ENCODE data around the gene ZSWIM8.
"Not testable (repeated sequence)": the region's sequence is repeated elsewhere in the genome, so short reads cannot be mapped to it uniquely, and the experiment has no call there.

Gene ZSWIM8, protein sequence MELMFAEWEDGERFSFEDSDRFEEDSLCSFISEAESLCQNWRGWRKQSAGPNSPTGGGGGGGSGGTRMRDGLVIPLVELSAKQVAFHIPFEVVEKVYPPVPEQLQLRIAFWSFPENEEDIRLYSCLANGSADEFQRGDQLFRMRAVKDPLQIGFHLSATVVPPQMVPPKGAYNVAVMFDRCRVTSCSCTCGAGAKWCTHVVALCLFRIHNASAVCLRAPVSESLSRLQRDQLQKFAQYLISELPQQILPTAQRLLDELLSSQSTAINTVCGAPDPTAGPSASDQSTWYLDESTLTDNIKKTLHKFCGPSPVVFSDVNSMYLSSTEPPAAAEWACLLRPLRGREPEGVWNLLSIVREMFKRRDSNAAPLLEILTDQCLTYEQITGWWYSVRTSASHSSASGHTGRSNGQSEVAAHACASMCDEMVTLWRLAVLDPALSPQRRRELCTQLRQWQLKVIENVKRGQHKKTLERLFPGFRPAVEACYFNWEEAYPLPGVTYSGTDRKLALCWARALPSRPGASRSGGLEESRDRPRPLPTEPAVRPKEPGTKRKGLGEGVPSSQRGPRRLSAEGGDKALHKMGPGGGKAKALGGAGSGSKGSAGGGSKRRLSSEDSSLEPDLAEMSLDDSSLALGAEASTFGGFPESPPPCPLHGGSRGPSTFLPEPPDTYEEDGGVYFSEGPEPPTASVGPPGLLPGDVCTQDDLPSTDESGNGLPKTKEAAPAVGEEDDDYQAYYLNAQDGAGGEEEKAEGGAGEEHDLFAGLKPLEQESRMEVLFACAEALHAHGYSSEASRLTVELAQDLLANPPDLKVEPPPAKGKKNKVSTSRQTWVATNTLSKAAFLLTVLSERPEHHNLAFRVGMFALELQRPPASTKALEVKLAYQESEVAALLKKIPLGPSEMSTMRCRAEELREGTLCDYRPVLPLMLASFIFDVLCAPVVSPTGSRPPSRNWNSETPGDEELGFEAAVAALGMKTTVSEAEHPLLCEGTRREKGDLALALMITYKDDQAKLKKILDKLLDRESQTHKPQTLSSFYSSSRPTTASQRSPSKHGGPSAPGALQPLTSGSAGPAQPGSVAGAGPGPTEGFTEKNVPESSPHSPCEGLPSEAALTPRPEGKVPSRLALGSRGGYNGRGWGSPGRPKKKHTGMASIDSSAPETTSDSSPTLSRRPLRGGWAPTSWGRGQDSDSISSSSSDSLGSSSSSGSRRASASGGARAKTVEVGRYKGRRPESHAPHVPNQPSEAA (N-terminal part only)

GRCh38 chr10:73785211-73785720 lies at the start of gene ZSWIM8:
Gene ZSWIM8, plus strand, starts transcription at chr10:73785606. Its CDS starts 273 bp downstream, at chr10:73785879.
- TF ChIP-seq, protein P1, sequence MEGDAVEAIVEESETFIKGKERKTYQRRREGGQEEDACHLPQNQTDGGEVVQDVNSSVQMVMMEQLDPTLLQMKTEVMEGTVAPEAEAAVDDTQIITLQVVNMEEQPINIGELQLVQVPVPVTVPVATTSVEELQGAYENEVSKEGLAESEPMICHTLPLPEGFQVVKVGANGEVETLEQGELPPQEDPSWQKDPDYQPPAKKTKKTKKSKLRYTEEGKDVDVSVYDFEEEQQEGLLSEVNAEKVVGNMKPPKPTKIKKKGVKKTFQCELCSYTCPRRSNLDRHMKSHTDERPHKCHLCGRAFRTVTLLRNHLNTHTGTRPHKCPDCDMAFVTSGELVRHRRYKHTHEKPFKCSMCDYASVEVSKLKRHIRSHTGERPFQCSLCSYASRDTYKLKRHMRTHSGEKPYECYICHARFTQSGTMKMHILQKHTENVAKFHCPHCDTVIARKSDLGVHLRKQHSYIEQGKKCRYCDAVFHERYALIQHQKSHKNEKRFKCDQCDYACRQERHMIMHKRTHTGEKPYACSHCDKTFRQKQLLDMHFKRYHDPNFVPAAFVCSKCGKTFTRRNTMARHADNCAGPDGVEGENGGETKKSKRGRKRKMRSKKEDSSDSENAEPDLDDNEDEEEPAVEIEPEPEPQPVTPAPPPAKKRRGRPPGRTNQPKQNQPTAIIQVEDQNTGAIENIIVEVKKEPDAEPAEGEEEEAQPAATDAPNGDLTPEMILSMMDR (IDR thresholded peaks at IDR 0.05; ENCODE audit: borderline replicate concordance, control extremely low read depth, extremely low read depth, insufficient read depth, missing control alignments): no peak
- in situ Hi-C loops (cut with MboI; ENCODE audit: low sequenced_read_pairs, unreplicated experiment): no loop called here
- peak; percentile 93 for DNase-seq (ENCODE audit: low spot score)

DNA sequence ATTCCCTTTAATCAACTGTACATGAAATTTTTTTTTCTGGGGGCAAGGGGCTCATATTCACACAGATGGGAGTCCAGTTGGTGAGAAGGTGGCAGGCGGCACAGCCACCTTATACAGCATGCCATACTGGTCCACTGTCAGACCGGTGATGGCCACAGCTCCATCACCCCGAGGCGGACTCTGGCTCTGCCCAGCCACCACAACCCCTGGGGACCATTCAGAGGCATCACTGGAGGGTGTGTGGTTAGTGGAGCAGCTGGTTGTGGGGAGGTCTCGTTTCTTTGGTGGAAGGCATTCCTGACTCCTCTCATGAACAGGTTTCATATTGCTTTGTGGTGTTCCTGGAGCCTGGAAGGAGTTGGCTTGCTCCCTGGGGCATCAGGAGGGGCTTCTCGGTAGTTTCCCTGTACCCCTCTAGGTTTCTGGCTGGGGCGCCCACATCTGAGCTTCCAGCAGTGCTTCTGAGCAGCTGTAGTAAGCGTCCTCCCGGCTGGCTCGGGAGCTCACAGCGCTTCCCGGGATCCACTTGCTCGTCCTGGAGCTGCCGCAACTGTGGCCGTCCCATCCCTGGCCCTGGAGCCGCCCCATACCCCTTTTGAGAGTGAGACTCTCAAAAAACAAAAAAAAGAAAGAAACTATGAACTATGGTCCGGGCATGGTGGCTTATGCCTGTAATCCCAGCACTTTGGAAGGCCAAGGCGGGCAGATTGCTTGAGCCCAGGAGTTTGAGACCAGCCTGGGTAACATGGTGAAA lies 44.7 kb upstream of the ZSWIM8 start:
- DNase-seq (ENCODE audit: low spot score); in situ Hi-C loops (cut with MboI; ENCODE audit: low sequenced_read_pairs, unreplicated experiment): not testable (repeated sequence)

GRCh38 chr10:73742454-73742734 lies 43.0 kb upstream of the ZSWIM8 start:
- in situ Hi-C loops (cut with MboI; ENCODE audit: low sequenced_read_pairs, unreplicated experiment): no loop called here
- TF ChIP-seq, protein P1 (IDR thresholded peaks at IDR 0.05; ENCODE audit: borderline replicate concordance, control extremely low read depth, extremely low read depth, insufficient read depth, missing control alignments): no peak
- DNase-seq (ENCODE audit: low spot score): no peak

DNA sequence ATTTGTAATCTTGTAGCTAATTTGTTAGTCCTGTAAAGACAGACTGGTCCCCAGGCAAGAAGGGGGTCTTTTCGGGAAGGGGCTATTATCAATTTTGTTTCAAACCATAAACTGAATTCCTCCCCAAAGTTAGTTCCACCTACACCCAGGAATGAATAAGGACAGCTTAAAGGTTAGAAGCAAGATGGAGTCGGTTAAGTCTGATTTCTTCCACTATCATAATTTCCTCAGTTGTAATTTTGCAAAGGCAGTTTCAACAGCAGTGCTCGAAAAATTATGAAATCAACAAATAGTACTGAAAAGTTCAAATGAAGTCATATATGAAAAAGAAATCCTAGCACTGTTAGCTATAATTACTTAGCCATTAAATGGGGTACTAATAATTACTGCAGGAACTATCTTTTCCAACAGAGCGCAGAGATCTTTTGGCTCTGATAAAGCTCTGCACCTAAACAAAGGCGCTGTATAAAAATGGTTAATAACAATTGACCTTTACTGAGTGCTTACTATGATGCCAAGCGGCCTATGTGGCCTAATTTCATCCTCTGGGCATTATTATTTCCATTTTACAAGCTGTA lies 42.0 kb upstream of the ZSWIM8 start:
- TF ChIP-seq, protein P1 (IDR thresholded peaks at IDR 0.05; ENCODE audit: borderline replicate concordance, control extremely low read depth, extremely low read depth, insufficient read depth, missing control alignments): no peak
- in situ Hi-C loops (cut with MboI; ENCODE audit: low sequenced_read_pairs, unreplicated experiment): no loop called here
- DNase-seq (ENCODE audit: low spot score): no peak

GRCh38 chr10:73743905-73744663 lies 41.3 kb upstream of the ZSWIM8 start, which contains the start of gene SEC24C:
Gene SEC24C, plus strand, starts transcription at chr10:73744372. Its CDS starts 2,461 bp downstream, at chr10:73746833.
- TF ChIP-seq, protein P1 (IDR thresholded peaks at IDR 0.05; ENCODE audit: borderline replicate concordance, control extremely low read depth, extremely low read depth, insufficient read depth, missing control alignments): no peak
- in situ Hi-C loops (cut with MboI; ENCODE audit: low sequenced_read_pairs, unreplicated experiment): no loop called here
- peak; percentile 93 for DNase-seq (ENCODE audit: low spot score)

GRCh38 chr10:73744664-73744975 lies 40.8 kb upstream of the ZSWIM8 start:
- in situ Hi-C loops (cut with MboI; ENCODE audit: low sequenced_read_pairs, unreplicated experiment): no loop called here
- TF ChIP-seq, protein P1 (IDR thresholded peaks at IDR 0.05; ENCODE audit: borderline replicate concordance, control extremely low read depth, extremely low read depth, insufficient read depth, missing control alignments): no peak
- peak; percentile 57 for DNase-seq (ENCODE audit: low spot score)
